HPDE6-E6E7 (cell line): ENCODE data around the gene NUDT16L1.
A peak's percentile ranks its signal among the peaks of the same experiment; 100 is the strongest.

Source experiments
- DNase-seq: peaks from one replicate; pipeline ENCODE4 v3.0.0; 2011; ENCODE audit warnings: missing footprints; ENCODE audit errors: extremely low spot score

Gene NUDT16L1

DNA sequence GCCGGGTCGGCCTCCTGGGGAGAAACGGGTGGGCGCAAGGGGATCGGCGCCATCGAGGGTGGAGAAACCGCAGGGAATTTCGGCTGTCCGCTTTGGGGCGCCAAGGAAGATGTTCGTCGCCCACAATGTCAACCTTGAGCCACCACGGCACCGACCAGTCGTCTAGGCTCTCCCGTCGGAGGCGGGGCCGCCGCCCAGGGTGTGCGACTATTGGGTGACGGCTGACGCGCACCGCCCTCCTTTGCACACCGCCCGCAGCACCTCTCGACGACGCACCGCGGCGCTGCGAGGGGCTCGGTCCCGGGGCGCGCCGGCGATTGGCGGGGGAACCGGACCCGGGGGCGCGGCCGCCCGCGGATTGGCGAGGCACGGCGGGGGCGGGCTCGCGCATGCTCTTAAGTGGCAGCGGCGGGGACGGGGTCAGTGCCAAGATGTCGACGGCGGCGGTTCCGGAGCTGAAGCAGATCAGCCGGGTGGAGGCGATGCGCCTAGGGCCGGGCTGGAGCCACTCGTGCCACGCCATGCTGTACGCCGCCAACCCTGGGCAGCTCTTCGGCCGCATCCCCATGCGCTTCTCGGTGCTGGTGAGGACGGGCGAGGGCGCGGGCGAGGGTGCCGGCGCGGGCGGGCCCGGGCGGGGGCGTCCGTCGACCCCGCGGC lies at the start of gene NUDT16L1:
NUDT16L1 (plus strand) TSS at position 267 of the 660 bp plus-strand sequence; CDS start at position 432, 165 bp downstream.
- peak; percentile 98 for DNase-seq

DNA sequence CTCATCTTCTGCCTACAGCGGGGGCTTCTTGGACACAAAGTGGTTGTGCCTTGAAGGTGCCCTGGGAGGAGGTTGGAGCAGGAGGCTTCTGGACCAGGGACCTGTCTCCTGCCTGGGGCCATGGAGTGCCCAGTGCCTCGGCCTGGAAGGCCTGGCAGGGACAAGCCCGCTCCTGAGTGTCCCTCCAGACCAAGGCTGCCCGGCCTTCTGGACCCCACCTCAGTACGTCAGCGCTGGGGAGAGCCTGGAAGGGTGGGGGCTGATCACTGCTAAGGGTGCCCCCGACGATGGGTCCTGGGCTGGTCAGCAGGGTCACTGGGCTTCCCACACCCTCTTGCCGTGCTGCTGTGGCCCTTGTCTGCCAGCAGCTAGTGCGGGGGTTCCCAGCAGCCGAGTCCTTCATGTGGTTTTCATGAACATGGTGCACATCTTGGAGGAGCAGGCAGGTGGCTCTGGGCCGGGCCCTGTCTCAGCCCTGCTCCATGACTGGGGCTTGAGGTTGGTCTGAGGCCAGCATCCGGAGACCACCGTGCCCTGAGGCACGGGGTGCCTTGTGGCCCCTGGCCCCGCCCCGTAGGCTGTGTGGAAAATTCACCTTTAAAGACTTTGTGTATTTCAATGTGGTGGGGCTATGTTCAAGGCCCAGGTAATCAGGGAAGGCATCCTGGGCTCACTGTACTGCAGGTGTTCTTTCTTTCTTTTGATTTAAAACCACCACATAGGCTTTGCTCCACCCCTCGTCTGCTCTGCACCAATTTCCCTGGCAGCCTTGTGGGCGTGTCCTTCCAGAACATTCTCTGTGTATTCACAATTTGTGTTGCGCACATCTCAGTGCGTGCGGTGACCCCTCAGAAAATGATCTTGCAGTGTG lies 46.4 kb upstream of the NUDT16L1 start:
- DNase-seq = no peak

DNA sequence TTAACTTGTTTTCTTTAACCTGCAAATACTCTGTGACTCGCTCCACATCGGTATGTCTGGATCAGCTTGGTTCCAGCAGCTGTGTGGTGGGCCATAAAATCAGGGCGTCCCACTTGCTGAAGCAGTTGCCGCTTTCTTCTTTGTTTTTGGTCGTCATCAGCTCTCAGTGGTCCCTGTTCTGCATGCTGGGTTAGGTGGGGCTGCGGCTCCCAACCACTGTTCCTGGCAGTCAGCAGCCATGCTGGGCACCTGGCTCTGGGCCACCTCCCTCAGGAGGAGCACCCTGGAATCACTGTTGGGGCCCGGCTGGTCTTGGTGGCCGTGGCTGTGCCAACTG lies 45.8 kb upstream of the NUDT16L1 start:
- no peak for DNase-seq

DNA sequence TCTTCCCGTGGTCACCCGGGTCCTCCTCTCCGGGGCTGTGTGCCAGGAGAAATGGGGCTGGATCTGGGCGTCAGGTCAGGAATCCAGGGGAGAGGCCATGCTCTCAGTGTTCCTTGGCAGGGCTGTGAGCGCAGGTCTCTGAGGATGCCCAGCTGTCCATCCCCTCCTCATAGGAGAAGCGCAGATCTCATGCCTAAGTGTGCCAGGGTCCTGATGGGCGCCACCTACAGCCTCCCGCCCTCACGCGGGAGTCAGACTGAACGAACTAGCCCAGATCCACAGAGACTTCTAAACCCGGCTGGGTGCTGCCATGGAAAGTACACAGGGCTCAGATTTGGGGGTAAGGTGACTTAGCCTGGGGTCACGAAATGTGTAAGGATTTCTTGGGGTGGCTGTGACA lies 44.4 kb upstream of the NUDT16L1 start:
- DNase-seq = no peak

DNA sequence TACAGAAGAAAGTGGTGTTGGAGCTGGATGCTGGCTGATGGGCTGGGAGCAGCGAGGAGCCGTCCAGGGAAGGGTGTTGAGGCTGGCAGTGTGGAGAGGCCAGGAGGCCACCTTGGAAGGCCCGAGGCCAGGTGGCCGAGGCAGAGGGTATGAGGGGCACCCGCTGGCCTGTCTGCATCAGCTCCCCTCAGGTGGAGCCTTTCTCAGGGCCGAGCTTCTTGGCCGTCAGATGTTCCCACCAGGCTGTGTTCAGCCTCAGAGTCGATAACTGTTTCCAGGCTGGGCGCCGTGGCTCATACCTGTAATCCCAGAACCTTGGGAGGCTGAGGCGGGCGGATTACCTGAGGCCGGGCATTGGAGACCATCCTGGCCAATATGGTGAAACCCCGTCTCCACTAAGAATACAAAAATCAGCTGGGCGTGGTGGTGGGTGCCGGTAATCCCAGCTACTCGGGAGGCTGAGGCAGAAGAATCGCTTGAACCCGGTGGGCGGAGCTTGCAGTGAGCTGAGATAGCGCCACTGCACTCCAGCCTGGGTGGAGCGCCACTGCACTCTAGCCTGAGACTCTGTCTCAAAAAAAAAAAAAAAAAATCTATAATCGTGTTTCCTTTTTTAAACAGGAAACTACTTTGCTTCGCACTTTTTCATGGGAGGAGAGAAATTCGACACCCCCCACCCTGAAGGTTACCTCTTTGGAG lies 43.5 kb upstream of the NUDT16L1 start:
- no peak for DNase-seq

DNA sequence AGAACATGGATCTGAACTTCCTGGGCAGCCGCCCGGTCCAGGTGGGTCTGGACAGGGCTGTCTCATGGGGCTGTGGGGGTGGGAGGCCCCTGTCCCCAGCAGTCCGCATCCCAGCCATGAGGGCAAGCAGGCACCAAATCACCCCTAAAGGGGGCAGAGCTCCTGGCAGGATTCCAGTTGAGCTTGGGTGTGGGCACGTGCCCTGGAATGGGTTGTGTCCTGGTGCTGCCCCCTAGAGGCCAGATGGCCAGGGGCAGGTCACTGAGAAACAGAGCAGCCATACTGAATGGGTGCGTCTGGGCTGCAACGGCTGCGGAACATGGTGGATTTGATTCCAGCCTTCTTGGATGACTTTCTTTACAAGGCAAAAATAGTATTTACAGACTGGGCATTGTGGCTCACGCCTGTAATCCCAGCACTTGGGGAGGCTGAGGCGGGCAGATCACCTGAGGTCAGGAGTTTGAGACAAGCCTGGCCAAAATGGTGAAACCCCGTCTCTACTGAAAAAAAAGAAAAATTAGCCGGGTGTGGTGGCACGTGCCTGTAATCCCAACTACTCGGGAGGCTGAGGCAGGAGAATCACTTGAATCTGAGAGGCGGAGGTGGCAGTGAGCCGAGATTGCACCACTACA lies 42.8 kb upstream of the NUDT16L1 start:
- peak; percentile 82 for DNase-seq

DNA sequence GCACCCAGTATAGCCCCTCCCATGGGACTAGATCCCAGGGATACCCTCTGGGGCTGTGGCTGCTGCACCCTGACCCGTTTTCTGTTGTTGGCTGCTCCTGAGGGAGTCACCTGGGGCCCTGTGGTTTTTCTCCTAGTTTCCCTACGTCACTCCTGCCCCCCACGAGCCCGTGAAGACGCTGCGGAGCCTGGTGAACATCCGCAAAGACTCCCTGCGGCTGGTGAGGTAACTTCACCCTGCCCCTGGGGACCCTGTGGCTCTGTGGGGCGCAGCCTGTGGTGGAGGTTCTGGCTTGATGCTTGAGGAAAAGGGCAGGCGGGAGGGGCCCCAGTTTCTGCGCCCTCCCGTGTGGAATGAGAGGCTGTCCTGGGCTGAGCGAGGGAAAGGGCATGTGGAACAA lies 41.5 kb upstream of the NUDT16L1 start:
- no peak for DNase-seq

DNA sequence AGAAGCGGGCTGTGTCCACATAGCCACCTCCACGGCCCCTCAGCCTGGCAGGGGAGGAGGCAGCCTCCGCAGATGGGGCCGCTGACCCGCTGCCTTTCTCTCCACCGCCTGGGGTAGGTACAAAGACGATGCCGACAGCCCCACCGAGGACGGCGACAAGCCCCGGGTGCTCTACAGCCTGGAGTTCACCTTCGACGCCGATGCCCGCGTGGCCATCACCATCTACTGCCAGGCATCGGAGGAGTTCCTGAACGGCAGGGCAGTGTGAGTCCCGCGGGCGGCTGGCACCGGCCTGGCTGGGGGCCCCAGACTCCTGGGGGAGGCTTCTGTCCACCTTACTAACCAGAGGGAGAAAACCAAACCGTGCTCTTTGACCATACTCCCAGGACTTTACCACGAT lies 40.8 kb upstream of the NUDT16L1 start:
- DNase-seq = no peak

DNA sequence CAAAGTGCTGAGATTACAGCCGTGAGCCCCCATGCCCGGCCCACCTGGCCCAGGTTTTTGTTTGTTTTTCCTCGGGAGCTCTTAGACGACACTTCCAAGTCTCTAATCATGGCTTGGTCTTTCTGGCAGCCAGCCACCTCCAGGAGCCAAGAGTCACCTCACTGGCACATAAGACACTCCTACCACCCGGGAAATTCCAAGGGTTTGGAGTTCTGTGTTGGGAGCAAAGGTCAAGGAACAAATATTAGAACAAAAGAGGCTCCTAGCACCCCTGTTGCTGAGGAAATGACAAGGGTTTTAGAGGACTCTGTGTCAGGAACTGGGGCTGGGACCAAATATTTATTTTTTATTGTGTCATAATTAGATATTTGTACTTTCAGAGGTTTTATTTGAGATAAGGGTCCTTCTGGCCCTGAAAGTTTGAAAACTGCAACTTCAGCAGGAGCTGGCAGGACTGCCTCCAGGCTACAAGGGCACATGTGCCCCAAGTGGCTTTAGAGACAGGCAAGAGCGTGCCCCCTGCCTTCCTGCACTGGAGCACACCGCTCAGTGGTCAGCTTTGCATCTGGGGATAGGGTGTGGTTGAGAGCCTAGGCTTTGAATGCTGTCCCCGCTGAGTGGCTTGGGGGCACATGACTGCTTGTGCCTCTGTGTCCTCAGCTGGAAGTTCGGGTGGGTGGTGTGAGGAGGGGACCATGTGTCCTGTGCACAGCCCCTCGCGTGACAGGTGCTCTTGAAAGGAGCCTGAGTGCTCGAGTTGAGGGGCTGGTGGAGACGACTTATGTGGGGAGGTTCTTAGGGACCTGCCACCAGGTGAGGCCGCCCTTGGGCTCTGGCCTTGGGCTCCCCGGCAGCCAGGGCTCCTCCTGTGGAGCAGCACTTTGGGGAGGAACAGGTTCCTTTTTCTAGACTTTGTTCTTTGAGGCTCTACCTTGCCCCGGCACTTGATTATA lies 39.1 kb upstream of the NUDT16L1 start:
- DNase-seq = no peak

DNA sequence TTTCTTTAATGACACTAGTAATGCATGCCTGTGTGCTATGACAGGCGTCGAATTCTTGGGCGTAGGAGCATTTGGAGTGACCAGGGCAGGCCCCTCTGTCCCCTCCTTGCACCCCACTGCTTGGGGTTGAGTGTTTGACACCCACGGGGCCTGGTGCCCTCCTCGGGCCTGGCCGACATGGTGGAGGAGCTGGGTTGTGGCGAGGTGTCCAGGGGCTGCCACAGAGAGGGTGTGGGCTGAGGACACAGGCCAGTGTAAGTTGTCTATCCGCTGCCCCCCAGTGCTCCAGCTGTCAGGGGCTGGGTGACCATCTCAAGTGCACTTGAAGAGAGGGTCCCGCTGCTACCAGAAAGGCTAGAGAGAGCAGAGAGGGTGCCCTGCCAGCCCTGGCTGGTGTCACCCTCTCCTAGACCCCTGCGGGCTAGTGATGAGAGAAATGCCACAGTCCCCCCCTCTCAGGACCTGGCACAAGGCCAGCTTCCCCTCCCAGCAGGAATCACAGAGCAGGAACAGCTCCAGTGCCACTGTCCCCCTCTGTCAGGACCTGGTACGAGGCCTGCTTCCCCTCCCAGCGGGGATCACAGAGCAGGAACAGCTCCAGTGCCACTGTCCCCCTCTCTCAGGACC lies 38.3 kb upstream of the NUDT16L1 start:
- no peak for DNase-seq

DNA sequence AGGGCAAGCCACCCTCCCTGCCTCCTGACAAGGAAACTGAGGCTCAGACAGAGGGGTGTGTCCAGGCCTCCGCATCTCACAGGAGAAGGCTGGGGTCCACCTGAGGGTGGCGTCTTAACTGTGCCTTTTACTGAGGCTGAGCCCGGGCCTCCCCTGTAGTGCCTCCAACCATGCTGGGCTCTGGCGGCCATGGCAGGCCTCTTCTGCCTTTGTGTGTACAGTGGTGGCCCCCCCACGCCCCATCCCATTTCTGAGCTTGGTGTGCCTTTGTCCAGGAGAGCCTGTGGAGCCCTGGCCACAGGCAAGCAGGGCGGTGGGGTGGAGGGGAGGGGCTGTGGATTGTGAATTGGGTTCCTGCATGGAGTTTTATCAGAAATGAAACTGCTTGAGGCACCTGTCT lies 37.6 kb upstream of the NUDT16L1 start:
- no peak for DNase-seq

DNA sequence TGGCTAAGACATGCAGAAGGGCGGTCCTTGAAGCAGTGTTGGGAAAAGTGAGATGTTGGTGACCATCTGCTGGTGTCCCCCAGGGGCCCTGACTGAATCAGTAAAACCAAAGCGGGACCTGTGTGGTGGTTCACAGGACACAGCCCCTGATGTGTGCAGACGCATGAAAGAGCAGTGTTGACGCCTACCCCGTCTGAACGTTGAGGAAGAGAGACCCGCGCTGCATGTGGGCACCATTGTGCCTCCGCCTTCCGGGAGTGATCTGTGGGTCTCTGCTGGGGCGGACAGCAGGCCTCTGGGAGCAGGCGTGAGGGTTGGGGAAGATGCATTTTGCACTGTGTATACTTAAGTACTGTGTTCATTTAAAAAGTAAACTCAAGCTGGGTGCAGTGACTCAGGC lies 37.1 kb upstream of the NUDT16L1 start:
- DNase-seq = no peak

DNA sequence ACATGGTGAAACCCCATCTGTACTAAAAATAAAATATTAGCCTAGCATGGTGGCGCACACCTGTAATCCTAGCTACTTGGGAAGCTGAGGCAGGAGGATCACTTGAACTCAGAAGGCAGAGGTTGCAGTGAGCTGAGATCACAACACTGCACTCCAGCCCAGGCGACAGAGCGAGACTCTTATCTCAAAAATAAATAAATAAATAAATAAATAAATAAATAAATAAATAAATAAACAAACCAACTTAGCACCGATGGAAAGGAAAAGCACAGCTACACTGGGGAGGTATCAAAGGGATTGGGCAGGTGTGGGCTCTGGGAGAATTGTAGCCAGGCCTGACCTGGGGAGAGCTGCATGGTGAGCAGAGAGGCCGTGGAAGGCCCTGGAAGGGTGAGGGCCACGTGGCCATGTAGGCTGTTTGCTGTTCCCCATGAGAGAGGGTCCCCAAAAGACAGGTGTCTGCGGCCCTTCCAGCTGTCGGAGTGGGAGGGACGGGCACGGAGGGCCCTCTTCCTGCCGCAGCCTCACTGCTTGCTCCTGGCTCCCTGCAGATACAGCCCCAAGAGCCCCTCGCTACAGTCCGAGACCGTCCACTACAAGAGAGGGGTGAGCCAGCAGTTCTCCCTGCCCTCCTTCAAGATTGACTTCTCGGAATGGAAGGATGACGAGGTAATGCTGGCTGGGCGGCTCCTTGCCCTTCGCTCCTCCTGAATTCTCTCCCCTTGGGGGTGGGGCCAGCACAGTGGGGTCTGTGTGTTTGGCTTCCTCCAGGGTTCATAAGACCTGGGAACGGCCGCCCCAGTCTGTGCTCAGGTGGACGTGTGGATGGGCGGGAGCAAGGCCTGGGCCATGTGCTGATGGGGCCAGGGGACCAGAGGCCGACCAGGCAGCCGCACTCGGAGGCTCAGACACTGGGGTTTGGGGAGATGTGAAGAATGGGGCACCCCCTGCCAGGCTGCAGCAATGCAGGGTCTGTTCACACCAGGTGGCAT lies 36.4 kb upstream of the NUDT16L1 start:
- DNase-seq = no peak

DNA sequence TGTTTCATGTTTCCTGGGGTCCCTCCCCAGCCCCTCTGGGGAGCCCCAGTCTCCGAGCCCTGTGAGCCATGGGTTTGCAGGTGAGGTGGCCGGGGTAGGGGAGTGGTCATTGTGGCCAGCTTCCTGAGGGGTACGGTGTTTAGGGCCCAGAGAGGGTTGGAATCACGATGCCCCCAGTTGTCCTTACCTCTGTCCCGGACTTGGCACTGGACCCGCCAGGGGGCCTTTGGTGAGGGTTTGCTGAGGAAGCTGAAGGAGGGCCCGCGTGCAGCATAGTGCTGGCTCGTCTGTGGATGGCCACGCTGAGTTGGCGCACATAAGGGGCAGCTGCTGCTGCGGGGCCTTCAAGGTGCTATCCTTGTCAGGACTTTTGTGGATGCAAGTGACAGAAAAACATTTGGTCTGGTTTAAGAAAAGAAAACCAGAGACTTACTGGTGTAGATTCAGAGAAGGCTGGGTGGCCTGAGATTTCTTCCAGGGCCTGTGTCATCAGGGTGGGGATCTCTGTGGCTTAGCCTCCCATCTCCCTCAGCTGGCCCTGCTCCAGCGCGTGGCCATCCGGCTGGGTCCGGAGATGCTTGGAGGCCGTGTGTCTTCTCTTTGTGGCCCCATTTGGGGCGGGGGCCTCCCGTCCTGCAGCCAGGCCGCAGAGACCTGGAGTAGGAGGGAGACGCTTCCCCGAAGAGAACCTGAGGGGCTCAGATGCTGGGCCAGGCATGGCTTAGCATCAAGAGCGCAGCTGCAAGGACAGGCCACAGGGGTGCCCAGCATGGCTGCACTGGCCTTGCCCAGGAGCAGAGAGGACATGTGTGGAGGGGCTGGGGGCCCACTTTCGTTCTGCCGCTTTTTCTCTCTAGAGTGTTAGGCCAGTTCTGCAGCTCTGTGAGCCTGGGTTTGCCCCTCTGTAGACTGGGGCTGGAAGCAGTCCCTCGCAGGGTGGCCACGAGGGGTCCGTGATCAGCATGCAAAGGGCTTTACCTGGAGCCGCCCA lies 33.7 kb upstream of the NUDT16L1 start:
- no peak for DNase-seq

DNA sequence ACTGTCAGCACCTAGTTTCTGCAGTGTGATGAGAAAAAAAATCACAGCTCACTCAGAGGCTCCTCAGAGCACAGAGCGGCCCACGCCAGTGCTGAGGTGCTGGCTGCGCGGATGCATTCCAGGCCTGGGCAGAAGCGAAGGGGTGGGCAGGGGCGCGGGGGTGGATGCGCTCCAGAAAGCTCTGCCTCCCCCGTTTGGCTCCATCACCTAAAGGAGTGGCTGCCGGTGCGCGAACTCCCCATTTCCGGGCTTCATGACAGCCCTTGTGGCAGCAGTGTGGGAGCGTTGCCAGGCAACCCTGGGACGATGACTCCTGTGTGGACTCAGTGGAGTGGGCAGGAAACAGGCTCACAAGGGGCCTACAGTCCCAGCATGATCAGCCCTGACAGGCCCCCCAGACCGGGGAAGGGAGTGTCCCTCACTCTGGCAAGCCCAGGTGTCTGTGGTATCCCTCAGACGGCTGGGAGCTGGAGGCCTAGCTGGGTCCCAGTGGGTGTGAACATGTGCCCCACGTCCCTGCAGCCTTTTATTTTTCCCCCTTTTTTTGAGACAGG lies 32.8 kb upstream of the NUDT16L1 start:
- no peak for DNase-seq

DNA sequence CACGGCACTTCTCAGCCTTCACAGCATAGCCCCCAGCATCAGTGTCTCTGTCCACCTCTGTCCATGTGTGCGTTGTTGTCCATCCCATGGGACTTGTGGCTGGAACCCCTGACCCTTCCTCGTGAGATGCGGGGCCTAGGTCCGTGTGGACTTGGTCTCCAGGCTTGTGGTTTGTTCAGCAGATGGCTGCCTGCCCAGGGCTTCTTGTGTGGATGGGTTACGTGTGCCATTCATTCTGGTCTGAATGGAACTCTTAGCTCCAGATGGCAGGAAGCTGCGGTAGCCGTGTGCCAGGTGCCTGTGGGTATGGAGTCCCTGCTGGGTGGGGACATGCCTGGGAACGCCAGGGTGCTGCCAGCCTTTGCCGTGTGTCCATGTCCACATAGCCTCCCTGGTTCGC lies 31.7 kb upstream of the NUDT16L1 start:
- DNase-seq = no peak

DNA sequence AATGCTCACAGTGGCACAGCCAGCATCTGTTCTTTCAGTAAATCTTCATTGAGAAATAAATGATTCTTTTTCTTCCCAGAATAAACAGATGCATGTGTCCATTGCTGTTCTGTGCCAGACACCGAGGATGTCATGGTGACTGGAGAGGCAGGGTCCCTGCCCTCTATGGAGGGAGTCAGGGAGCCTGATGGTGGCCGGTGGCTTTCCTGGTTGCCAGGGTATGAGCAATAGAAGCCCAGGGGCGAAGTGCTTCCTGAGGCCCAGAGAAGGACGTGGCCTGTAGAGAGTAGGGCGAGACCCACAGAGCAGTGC lies 29.9 kb upstream of the NUDT16L1 start:
- no peak for DNase-seq
